B cell (primary cell): ENCODE data around the gene PHLPP1. TPM values are rescaled to one million over a fixed set of nuclear protein-coding genes. Genes with fewer than 3 reads are reported as not detected.

Experiments used
- ATAC-seq: fragments of 200-7000 bp; cut with Tn5 transposase; one replicate; pipeline ENCODE4 v1.10.0; 2021; ENCODE audit warnings: low read depth, mild to moderate bottlenecking, moderate number of reproducible peaks, moderate library complexity
- CTCF ChIA-PET: fragments of 350-600 bp; sonication (Branson Sonifier 250); formaldehyde crosslinking; loops from one replicate; lab custom pipeline; 2021; ENCODE audit warnings: antibody characterized with exemption, inconsistent platforms; lab: Charles Lee
- POLR2A ChIA-PET: fragments of 350-600 bp; sonication (Branson Sonifier 250); formaldehyde crosslinking; loops from one replicate; lab custom pipeline; 2021; ENCODE audit warnings: antibody characterized with exemption; lab: Charles Lee
- DNase-seq: peaks from one replicate; pipeline ENCODE4 v3.0.0; 2013
- H2AFZ ChIP-seq: 2 replicates; pipeline ENCODE4 v1.6.1; 2012; ENCODE audit warnings: mild to moderate bottlenecking, low read depth, low read length; ENCODE audit not compliant: insufficient read depth, poor library complexity, severe bottlenecking
- H3K27ac ChIP-seq, 2 donors: 1 replicate in 1 of 2; 2 replicates in 1 of 2; pipeline ENCODE4 v1.5.1; 2012 to 2013; ENCODE audit warnings: low read length in 2 of 2, mild to moderate bottlenecking in 2 of 2, moderate library complexity in 1 of 2
- H3K27me3 ChIP-seq, 4 experiments: fragments of 200-600 bp in 1 of 4; sonication (generic) in 1 of 4; replicated peaks in 1 of 4; 1 replicate in 2 of 4; 2 replicates in 2 of 4; pipeline versions ENCODE4 v1.6.1 to v1.7.0; 2013 to 2016; ENCODE audit warnings: low read length in 3 of 4, mild to moderate bottlenecking in 2 of 4, mixed read lengths in 1 of 4, moderate library complexity in 1 of 4; ENCODE audit not compliant: insufficient read depth in 4 of 4, control insufficient read depth in 3 of 4; ENCODE audit errors: control extremely low read depth in 1 of 4
- H3K36me3 ChIP-seq, 2 experiments: replicated peaks in 1 of 2; 1 replicate in 1 of 2; 2 replicates in 1 of 2; pipeline versions ENCODE4 v1.6.1 to v1.7.1; 2013; ENCODE audit warnings: low read length in 1 of 2; ENCODE audit not compliant: insufficient read depth in 2 of 2, control insufficient read depth in 1 of 2; ENCODE audit errors: control extremely low read depth in 1 of 2, extremely low read depth in 1 of 2
- H3K4me1 ChIP-seq, 2 donors: fragments of 200-600 bp in 1 of 2; sonication (generic) in 1 of 2; 1 replicate in 1 of 2; 2 replicates in 1 of 2; pipeline versions ENCODE4 v1.5.1 to v1.6.1; 2013 to 2017; ENCODE audit warnings: low read length in 2 of 2; ENCODE audit not compliant: control insufficient read depth in 2 of 2, insufficient read depth in 2 of 2
- H3K4me2 ChIP-seq: replicated peaks from 2 replicates; pipeline ENCODE3; 2012; ENCODE audit warnings: mild to moderate bottlenecking, low read depth, low read length; ENCODE audit not compliant: poor library complexity, severe bottlenecking
- H3K4me3 ChIP-seq, 5 experiments: fragments of 200-600 bp in 1 of 5; sonication (generic) in 1 of 5; 1 replicate in 3 of 5; 2 replicates in 2 of 5; pipeline versions ENCODE4 v1.5.1 to v1.7.0; 2011 to 2016; ENCODE audit warnings: low read length in 4 of 5, mild to moderate bottlenecking in 4 of 5, low read depth in 2 of 5, control low read depth in 1 of 5, moderate library complexity in 1 of 5; ENCODE audit not compliant: insufficient read depth in 1 of 5; ENCODE audit errors: control extremely low read depth in 1 of 5, extremely low read depth in 1 of 5
- H3K79me2 ChIP-seq: fragments of 200-600 bp; sonication (generic); one replicate; pipeline ENCODE4 v1.6.0; 2016; ENCODE audit warnings: low read length; ENCODE audit not compliant: control insufficient read depth, insufficient read depth
- H3K9ac ChIP-seq: fragments of 200-600 bp; sonication (generic); 2 replicates; pipeline ENCODE4 v1.6.1; 2017; ENCODE audit warnings: mild to moderate bottlenecking, low read length, moderate library complexity
- H3K9me3 ChIP-seq, 3 donors: one replicate each; pipeline versions ENCODE4 v1.6.1 to v1.7.1; 2013; ENCODE audit warnings: low read length in 2 of 3; ENCODE audit not compliant: control insufficient read depth in 2 of 3, insufficient read depth in 1 of 3; ENCODE audit errors: control extremely low read depth in 1 of 3
- H4K20me1 ChIP-seq: 2 replicates; pipeline ENCODE4 v1.6.0; 2012; ENCODE audit warnings: mild to moderate bottlenecking, low read length; ENCODE audit not compliant: insufficient read depth, control insufficient read depth, poor library complexity, severe bottlenecking
- H3K27ac Mint-ChIP-seq: one replicate; pipeline ENCODE4 v1.8.0; 2021; ENCODE audit warnings: mixed read lengths
- H3K27me3 Mint-ChIP-seq: one replicate; pipeline ENCODE4 v1.8.0; 2021; ENCODE audit warnings: mixed read lengths
- H3K4me1 Mint-ChIP-seq: one replicate; pipeline ENCODE4 v1.8.0; 2021; ENCODE audit warnings: mixed read lengths
- H3K4me3 Mint-ChIP-seq: one replicate; pipeline ENCODE4 v1.8.0; 2021; ENCODE audit warnings: mixed read lengths
- H3K9me3 Mint-ChIP-seq: one replicate; pipeline ENCODE4 v1.8.0; 2022; ENCODE audit warnings: mixed read lengths; ENCODE audit not compliant: insufficient read depth
- EZH2 ChIP-seq: IDR thresholded peaks from 2 replicates; pipeline ENCODE4 v1.6.1; 2012; ENCODE audit warnings: borderline replicate concordance, low read depth, mild to moderate bottlenecking, moderate library complexity, low read length; ENCODE audit not compliant: insufficient read depth, poor library complexity, severe bottlenecking
- WGBS: methylation state at CpG from one replicate; pipeline ENCODE4 v1.1.5; 2013; ENCODE audit warnings: missing lambda C conversion rate; ENCODE audit not compliant: insufficient coverage; 5-methylcytosine and 5-hydroxymethylcytosine counted together
- intact Hi-C: fragments of 100-400 bp; cut with micrococcal nuclease; formaldehyde crosslinking; loops from one replicate; pipeline ENCODE4 v1.10.0; 2022
- polyA plus RNA-seq: library from polyadenylated mRNA; depleted of rRNA; stranded (reverse); fragments of >200 nt; gene quantifications from 2 replicates; pipeline ENCODE4 v1.2.3, GENCODE V29; 2012
- total RNA-seq, 2 donors: library from RNA; stranded (reverse); fragments of 120-200 nt in 1 of 2; gene quantifications; 1 replicate in 1 of 2; 2 replicates in 1 of 2; pipeline versions ENCODE4 v1.2.3 to v1.2.4, GENCODE V29; 2013 to 2022
- TF ChIP-seq, protein P1 (sequence below): fragments of 200-600 bp; IDR thresholded peaks from one replicate; pipeline ENCODE4 v1.8.0; 2022; ENCODE audit warnings: antibody characterized with exemption, mild to moderate bottlenecking

PHLPP1 gene
- total and polyA plus RNA-seq, 2 donors (not counting 1 experiment from before 2014, with no cell fraction given) = 3.0 to 20.7 TPM

GRCh38 chr18:62769216-62769615 is 53.9 kb downstream of the PHLPP1 start:
- H3K9me3 Mint-ChIP-seq = no peaks in the 10 kb centered on the region
- no peaks in the 10 kb centered on the region for H3K4me1 ChIP-seq
- TF ChIP-seq, protein P1, sequence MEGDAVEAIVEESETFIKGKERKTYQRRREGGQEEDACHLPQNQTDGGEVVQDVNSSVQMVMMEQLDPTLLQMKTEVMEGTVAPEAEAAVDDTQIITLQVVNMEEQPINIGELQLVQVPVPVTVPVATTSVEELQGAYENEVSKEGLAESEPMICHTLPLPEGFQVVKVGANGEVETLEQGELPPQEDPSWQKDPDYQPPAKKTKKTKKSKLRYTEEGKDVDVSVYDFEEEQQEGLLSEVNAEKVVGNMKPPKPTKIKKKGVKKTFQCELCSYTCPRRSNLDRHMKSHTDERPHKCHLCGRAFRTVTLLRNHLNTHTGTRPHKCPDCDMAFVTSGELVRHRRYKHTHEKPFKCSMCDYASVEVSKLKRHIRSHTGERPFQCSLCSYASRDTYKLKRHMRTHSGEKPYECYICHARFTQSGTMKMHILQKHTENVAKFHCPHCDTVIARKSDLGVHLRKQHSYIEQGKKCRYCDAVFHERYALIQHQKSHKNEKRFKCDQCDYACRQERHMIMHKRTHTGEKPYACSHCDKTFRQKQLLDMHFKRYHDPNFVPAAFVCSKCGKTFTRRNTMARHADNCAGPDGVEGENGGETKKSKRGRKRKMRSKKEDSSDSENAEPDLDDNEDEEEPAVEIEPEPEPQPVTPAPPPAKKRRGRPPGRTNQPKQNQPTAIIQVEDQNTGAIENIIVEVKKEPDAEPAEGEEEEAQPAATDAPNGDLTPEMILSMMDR = no peak
- no peak for TF ChIP-seq EZH2
- H3K4me3 ChIP-seq = no peak overlapping the region
- POLR2A ChIA-PET = no interaction called here
- no peaks in the 10 kb centered on the region for H4K20me1 ChIP-seq
- no peaks in the 10 kb centered on the region for H3K36me3 ChIP-seq
- no peaks in the 10 kb centered on the region for H3K27me3 Mint-ChIP-seq
- CTCF ChIA-PET = no interaction called here
- no peaks in the 10 kb centered on the region for H3K9me3 ChIP-seq
- no peak overlapping the region for H2AFZ ChIP-seq
- no peaks in the 10 kb centered on the region for H3K27me3 ChIP-seq
- no peak overlapping the region for H3K4me3 Mint-ChIP-seq
- 86% methylated on average over 1 of the region's 2 CpGs for WGBS
- H3K79me2 ChIP-seq = peaks cover 13% of the 10 kb centered on the region
- DNase-seq = no peak
- no peak overlapping the region for H3K9ac ChIP-seq
- H3K27ac Mint-ChIP-seq = no peak overlapping the region
- intact Hi-C loops = no loop called here
- H3K4me2 ChIP-seq = no peak overlapping the region
- ATAC-seq = no peak
- no peak overlapping the region for H3K27ac ChIP-seq
- peaks cover 22% of the 10 kb centered on the region for H3K4me1 Mint-ChIP-seq

DNA sequence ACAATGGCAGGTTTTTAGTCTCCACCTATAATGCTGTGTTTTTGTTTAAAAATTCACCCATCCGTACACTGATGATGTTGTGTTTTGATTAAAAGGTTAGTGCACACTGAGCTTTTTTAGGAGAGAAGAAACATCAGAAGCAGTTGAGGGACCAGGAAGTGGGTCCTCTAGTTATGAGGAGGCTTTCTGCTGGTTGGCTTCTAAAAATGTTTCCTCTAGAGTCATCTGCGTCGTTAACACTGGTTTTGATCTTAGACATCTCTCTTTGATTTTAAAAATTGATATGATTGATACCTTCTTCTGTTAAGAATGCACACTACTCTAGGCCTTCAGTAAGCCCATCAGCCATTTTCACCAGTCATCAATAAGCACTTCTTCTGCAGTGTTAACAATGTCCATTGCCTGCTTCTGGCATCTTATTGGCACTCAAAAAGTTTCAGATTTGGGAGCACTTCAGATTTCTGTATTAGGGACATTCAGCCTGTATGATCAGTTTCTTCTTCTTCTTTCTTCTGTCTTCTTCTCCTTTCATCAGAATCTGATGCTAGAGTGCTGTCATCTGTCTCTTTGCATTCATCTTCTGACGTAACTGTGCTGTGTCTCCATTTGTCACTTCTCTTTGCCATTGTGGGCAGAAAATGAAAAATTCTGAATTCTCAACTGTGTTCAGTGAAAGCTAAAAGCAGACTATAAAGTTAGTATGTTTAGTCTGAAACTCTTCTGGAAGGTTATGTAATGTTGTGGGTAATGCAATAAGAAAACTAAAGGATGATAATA is 56.3 kb downstream of the PHLPP1 start:
- Histone ChIP-seq H3K9me3 (no peaks in the 10 kb centered on the region), H2AFZ (no peak overlapping the region), H3K27ac (no peak overlapping the region), H3K36me3 (no peaks in the 10 kb centered on the region), H3K9ac (no peak overlapping the region), H3K4me1 (no peaks in the 10 kb centered on the region), H3K4me3 (no peak overlapping the region), H3K27me3 (no peaks in the 10 kb centered on the region), H3K79me2 (peaks cover 19% of the 10 kb centered on the region), H4K20me1 (no peaks in the 10 kb centered on the region), H3K4me2 (no peak overlapping the region)
- ChIA-PET POLR2A (no interaction called here), CTCF (interaction anchor here (0.6 kb wide), 1 partner anchor 160 kb away, joined by 4 read pairs; no protein-coding TSS in a partner anchor)
- no peak for TF ChIP-seq EZH2
- TF ChIP-seq, protein P1 = no peak
- H3K4me3 Mint-ChIP-seq = no peak overlapping the region
- no peaks in the 10 kb centered on the region for H3K9me3 Mint-ChIP-seq
- WGBS = no CpG with 5 or more reads among the region's 4 CpGs
- intact Hi-C loops = no loop called here
- H3K27ac Mint-ChIP-seq = no peak overlapping the region
- DNase-seq (no peak), ATAC-seq (no peak)
- peaks cover 22% of the 10 kb centered on the region for H3K4me1 Mint-ChIP-seq
- H3K27me3 Mint-ChIP-seq = no peaks in the 10 kb centered on the region
